ENCODE measurements around the gene SMCO3. TPM values are rescaled to one million over a fixed set of nuclear protein-coding genes. Genes with fewer than 3 reads are reported as not detected.

Gene SMCO3
- total RNA-seq, 1 experiment from 2014 or later: not detected

- ChIA-PET POLR2A (interaction anchor here (3.2 kb wide), 1 partner anchor 36 kb away, joined by 14 read pairs; the partner anchor contains the start of genes C12orf60 and WBP11), CTCF (interaction anchor here (1.0 to 1.7 kb wide), 2 partner anchors 10 to 28 kb away, joined by 4 to 6 read pairs; no protein-coding TSS in a partner anchor)
- intact Hi-C loops (cut with micrococcal nuclease): no loop called here
- TF ChIP-seq CTCF (IDR thresholded peaks at IDR 0.05; ENCODE audit: unreplicated experiment): no peak
- Mint-ChIP-seq H3K4me3 (ENCODE audit: unreplicated experiment) (no peak overlapping the region), H3K9me3 (ENCODE audit: unreplicated experiment) (no peaks in the 10 kb centered on the region), H3K4me1 (ENCODE audit: insufficient read depth, unreplicated experiment) (peaks cover 43% of the 10 kb centered on the region), H3K27me3 (ENCODE audit: insufficient read depth, unreplicated experiment) (no peaks in the 10 kb centered on the region), H3K36me3 (ENCODE audit: insufficient read depth, unreplicated experiment) (no peaks in the 10 kb centered on the region), H3K27ac (ENCODE audit: low read depth, unreplicated experiment) (peak overlapping the region; percentile 91)
- DNase-seq (ENCODE audit: unreplicated experiment): no peak
- no TSS peak for BruUV-seq (replicated peaks)
Observed at GRCh38 chr12:14839262-14839661, 25.3 kb upstream of the SMCO3 start.

GRCh38 chr12:14836336-14837210 lies 22.6 kb upstream of the SMCO3 start:
- Mint-ChIP-seq H3K4me3 (ENCODE audit: unreplicated experiment) (peak overlapping the region; percentile 65), H3K4me1 (ENCODE audit: insufficient read depth, unreplicated experiment) (peaks cover 39% of the 10 kb centered on the region), H3K9me3 (ENCODE audit: unreplicated experiment) (no peaks in the 10 kb centered on the region), H3K36me3 (ENCODE audit: insufficient read depth, unreplicated experiment) (no peaks in the 10 kb centered on the region), H3K27me3 (ENCODE audit: insufficient read depth, unreplicated experiment) (no peaks in the 10 kb centered on the region), H3K27ac (ENCODE audit: low read depth, unreplicated experiment) (peak overlapping the region; percentile 89)
- no TSS peak for BruUV-seq (replicated peaks)
- ChIA-PET CTCF (interaction anchor here (0.6 to 2.1 kb wide), 10 partner anchors 11 to 385 kb away, joined by 3 to 15 read pairs (median 4); partner anchors contain the start of gene RERG), POLR2A (interaction anchor here (0.8 to 2.3 kb wide), 9 partner anchors 11 to 435 kb away, joined by 3 to 13 read pairs (median 5); partner anchors contain the start of genes C12orf60, SMCO3 and WBP11)
- intact Hi-C loops (cut with micrococcal nuclease): loop anchor here (2.0 kb wide), 1 partner anchor 34 kb away; the partner anchor contains the start of genes C12orf60 and WBP11
- no peak for TF ChIP-seq CTCF (IDR thresholded peaks at IDR 0.05; ENCODE audit: unreplicated experiment)
- DNase-seq (ENCODE audit: unreplicated experiment): peak; percentile 88

DNA sequence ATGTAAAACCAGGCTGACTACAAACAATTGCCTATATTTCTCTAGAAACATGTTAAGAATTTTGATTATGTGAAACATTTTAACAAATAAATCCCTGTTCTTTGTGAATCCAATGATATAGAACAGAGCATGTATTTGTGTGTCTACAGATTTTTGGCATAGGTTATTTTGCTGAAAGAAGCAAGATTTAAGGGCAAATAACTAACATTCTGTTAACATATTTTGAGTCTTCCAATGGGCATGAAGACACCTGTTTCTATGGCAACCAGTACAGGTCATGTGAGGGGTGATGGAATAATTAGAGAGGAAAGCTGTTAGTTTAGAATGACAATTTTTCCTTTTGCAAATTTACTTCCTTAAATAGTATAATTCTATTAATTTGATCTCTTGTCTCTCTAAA lies 20.5 kb upstream of the SMCO3 start:
- BruUV-seq (replicated peaks): no TSS peak
- no peaks in the 10 kb centered on the region for H3K36me3 Mint-ChIP-seq (ENCODE audit: insufficient read depth, unreplicated experiment)
- no peak for TF ChIP-seq CTCF (IDR thresholded peaks at IDR 0.05; ENCODE audit: unreplicated experiment)
- H3K27ac Mint-ChIP-seq (ENCODE audit: low read depth, unreplicated experiment): peak overlapping the region; percentile 89
- POLR2A ChIA-PET: interaction anchor here (0.5 to 3.0 kb wide), 5 partner anchors 10 to 62 kb away, joined by 3 to 11 read pairs (median 3); no protein-coding TSS in a partner anchor
- peaks cover 32% of the 10 kb centered on the region for H3K4me1 Mint-ChIP-seq (ENCODE audit: insufficient read depth, unreplicated experiment)
- intact Hi-C loops (cut with micrococcal nuclease): no loop called here
- H3K4me3 Mint-ChIP-seq (ENCODE audit: unreplicated experiment): no peak overlapping the region
- CTCF ChIA-PET: interaction anchor here (3.4 kb wide), 1 partner anchor 23 kb away, joined by 18 read pairs; no protein-coding TSS in a partner anchor
- no peaks in the 10 kb centered on the region for H3K27me3 Mint-ChIP-seq (ENCODE audit: insufficient read depth, unreplicated experiment)
- no peaks in the 10 kb centered on the region for H3K9me3 Mint-ChIP-seq (ENCODE audit: unreplicated experiment)
- DNase-seq (ENCODE audit: unreplicated experiment): no peak

DNA sequence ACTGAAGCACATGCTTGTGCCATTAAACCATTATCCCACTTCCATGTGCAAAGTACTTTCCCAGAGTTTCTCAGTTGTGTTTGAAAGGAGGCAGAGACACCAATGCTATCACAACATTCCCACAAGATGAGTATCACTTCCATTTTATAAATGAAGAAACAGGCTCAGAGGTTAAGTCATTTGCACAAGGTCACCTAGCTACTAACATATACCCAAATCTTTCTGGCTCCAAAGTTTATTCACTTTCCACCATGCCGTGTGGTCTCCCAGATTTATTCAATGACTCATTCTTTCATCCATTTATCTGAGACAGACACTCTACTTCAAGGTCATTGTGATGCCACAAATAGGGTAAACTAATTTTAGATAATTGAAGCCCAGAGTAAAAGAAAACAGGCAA lies 20.0 kb upstream of the SMCO3 start:
- no TSS peak for BruUV-seq (replicated peaks)
- intact Hi-C loops (cut with micrococcal nuclease): no loop called here
- no peak for TF ChIP-seq CTCF (IDR thresholded peaks at IDR 0.05; ENCODE audit: unreplicated experiment)
- Mint-ChIP-seq H3K36me3 (ENCODE audit: insufficient read depth, unreplicated experiment) (no peaks in the 10 kb centered on the region), H3K4me1 (ENCODE audit: insufficient read depth, unreplicated experiment) (peaks cover 26% of the 10 kb centered on the region), H3K9me3 (ENCODE audit: unreplicated experiment) (no peaks in the 10 kb centered on the region), H3K27ac (ENCODE audit: low read depth, unreplicated experiment) (no peak overlapping the region), H3K4me3 (ENCODE audit: unreplicated experiment) (no peak overlapping the region), H3K27me3 (ENCODE audit: insufficient read depth, unreplicated experiment) (no peaks in the 10 kb centered on the region)
- DNase-seq (ENCODE audit: unreplicated experiment): peak; percentile 27
- ChIA-PET CTCF (interaction anchor here (3.4 kb wide), 1 partner anchor 23 kb away, joined by 18 read pairs; no protein-coding TSS in a partner anchor), POLR2A (interaction anchor here (1.0 to 3.0 kb wide), 3 partner anchors 9 to 27 kb away, joined by 3 to 11 read pairs (median 3); no protein-coding TSS in a partner anchor)

All from MCF 10A (cell line).